Upper lobe of left lung (tissue), 6 donors: ENCODE data around the gene POSTN. TPM values are rescaled to one million over a fixed set of nuclear protein-coding genes. Genes with fewer than 3 reads are reported as not detected.

ENCODE experiments used
- ATAC-seq, 2 donors: fragments of 200-7000 bp; cut with Tn5 transposase; one replicate each; pipeline ENCODE4 v1.9.1; 2022; ENCODE audit warnings: mild to moderate bottlenecking in 2 of 2, moderate library complexity in 2 of 2; ENCODE audit not compliant: low FRiP score in 2 of 2
- DNase-seq, 2 donors: peaks; one replicate each; pipeline ENCODE4 v3.0.0-alpha.2; 2019 to 2020
- H3K27ac ChIP-seq, 4 donors: fragments of 200-600 bp; sonication (generic); one replicate each; pipeline ENCODE4 v1.5.1; 2016 to 2019
- H3K27me3 ChIP-seq, 4 donors: fragments of 200-600 bp; sonication (generic); one replicate each; pipeline ENCODE4 v1.5.1; 2017 to 2019
- H3K36me3 ChIP-seq, 4 donors: fragments of 200-600 bp; sonication (generic); one replicate each; pipeline ENCODE4 v1.5.1; 2016 to 2019
- H3K4me1 ChIP-seq, 4 donors: fragments of 200-600 bp; sonication (generic); one replicate each; pipeline ENCODE4 v1.5.1; 2018 to 2019
- H3K4me3 ChIP-seq, 4 donors: fragments of 200-600 bp; sonication (generic); one replicate each; pipeline ENCODE4 v1.5.1; 2017 to 2019; ENCODE audit warnings: mild to moderate bottlenecking in 2 of 4, moderate library complexity in 1 of 4
- H3K9me3 ChIP-seq, 4 donors: fragments of 200-600 bp; sonication (generic); one replicate each; pipeline ENCODE4 v1.5.1; 2018 to 2019
- CTCF ChIP-seq, 6 experiments: fragments of 450-650 bp in 4 of 6; fragments of 200-600 bp in 2 of 6; sonication (generic) in 2 of 6; IDR thresholded peaks; one replicate each; pipeline ENCODE4 v1.5.1; 2016 to 2019; ENCODE audit warnings: antibody characterized with exemption in 6 of 6
- EP300 ChIP-seq, 4 donors: sonication (generic); formaldehyde crosslinking; IDR thresholded peaks; one replicate each; pipeline ENCODE4 v1.5.1; 2017; ENCODE audit warnings: antibody characterized with exemption in 4 of 4, control low read depth in 2 of 4
- POLR2A ChIP-seq, 4 donors: fragments of 450-650 bp; IDR thresholded peaks; one replicate each; pipeline ENCODE4 v1.5.1; 2016 to 2017; ENCODE audit warnings: antibody characterized with exemption in 4 of 4, mild to moderate bottlenecking in 2 of 4
- POLR2AphosphoS5 ChIP-seq, 2 donors: sonication (generic); formaldehyde crosslinking; IDR thresholded peaks; one replicate each; pipeline ENCODE4 v1.5.1; 2017; ENCODE audit warnings: antibody characterized with exemption in 2 of 2
- WGBS, 2 donors: methylation state at CpG; one replicate each; pipeline ENCODE4 v1.1.5; 2017 to 2018; 5-methylcytosine and 5-hydroxymethylcytosine counted together
- total RNA-seq, 6 donors: library from RNA; depleted of rRNA in 4 of 6; stranded (reverse); fragments of >200 nt in 4 of 6; gene quantifications; one replicate each; pipeline versions ENCODE4 v1.1.0 to v1.2.1, GENCODE V29; 2016 to 2021
- donor health status: DM: no; HTN: no; CAD: no; lungs with moderate emphysema.
- donor health status: DM: no; HTN: yes; CAD: no; lungs with severe emphysema.

The POSTN gene, protein sequence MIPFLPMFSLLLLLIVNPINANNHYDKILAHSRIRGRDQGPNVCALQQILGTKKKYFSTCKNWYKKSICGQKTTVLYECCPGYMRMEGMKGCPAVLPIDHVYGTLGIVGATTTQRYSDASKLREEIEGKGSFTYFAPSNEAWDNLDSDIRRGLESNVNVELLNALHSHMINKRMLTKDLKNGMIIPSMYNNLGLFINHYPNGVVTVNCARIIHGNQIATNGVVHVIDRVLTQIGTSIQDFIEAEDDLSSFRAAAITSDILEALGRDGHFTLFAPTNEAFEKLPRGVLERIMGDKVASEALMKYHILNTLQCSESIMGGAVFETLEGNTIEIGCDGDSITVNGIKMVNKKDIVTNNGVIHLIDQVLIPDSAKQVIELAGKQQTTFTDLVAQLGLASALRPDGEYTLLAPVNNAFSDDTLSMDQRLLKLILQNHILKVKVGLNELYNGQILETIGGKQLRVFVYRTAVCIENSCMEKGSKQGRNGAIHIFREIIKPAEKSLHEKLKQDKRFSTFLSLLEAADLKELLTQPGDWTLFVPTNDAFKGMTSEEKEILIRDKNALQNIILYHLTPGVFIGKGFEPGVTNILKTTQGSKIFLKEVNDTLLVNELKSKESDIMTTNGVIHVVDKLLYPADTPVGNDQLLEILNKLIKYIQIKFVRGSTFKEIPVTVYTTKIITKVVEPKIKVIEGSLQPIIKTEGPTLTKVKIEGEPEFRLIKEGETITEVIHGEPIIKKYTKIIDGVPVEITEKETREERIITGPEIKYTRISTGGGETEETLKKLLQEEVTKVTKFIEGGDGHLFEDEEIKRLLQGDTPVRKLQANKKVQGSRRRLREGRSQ
- total RNA-seq = 10 to 100 TPM in 5 of 6 donors, 1 to 10 TPM in 1; 1.0 to 55.5 (median 23.5) TPM

GRCh38 chr13:37598597-37598996 lies at the start of gene POSTN:
POSTN (minus strand) TSS chr13:37598768; CDS start chr13:37598726, 42 bp downstream.
- no peak within 1 kb of the TSS for H3K27ac ChIP-seq
- H3K27me3 ChIP-seq = no peaks in the 10 kb centered on the region
- 26 to 30% methylated on average over 6 of the region's 6 CpGs for WGBS, 2 donors
- ATAC-seq (no peak), DNase-seq (no peak)
- H3K4me3 ChIP-seq = peak within 1 kb of the TSS in 1 of 4 donors; percentile 19
- H3K9me3 ChIP-seq = no peaks in the 10 kb centered on the region
- TF ChIP-seq EP300 (IDR thresholded peaks at IDR 0.05) = no peak
- no peak for TF ChIP-seq POLR2A (IDR thresholded peaks at IDR 0.05)
- TF ChIP-seq CTCF (IDR thresholded peaks at IDR 0.05) = no peak
- TF ChIP-seq POLR2AphosphoS5 (IDR thresholded peaks at IDR 0.05) = no peak
- no peaks in the 10 kb centered on the region for H3K36me3 ChIP-seq
- peaks cover 0 to 4% (median 0%) of the 10 kb centered on the region in 4 donors for H3K4me1 ChIP-seq

GRCh38 chr13:37647031-37647650 lies 48.6 kb upstream of the POSTN start:
- DNase-seq (no peak), ATAC-seq (no peak)
- Histone ChIP-seq H3K4me1 (no peaks in the 10 kb centered on the region), H3K27me3 (no peaks in the 10 kb centered on the region), H3K9me3 (no peaks in the 10 kb centered on the region), H3K36me3 (no peaks in the 10 kb centered on the region), H3K4me3 (no peak overlapping the region), H3K27ac (no peak overlapping the region)
- 44 to 46% methylated on average over 5 of the region's 5 CpGs for WGBS, 2 donors
- TF ChIP-seq CTCF (IDR thresholded peaks at IDR 0.05) (no peak), POLR2A (IDR thresholded peaks at IDR 0.05) (no peak)

DNA sequence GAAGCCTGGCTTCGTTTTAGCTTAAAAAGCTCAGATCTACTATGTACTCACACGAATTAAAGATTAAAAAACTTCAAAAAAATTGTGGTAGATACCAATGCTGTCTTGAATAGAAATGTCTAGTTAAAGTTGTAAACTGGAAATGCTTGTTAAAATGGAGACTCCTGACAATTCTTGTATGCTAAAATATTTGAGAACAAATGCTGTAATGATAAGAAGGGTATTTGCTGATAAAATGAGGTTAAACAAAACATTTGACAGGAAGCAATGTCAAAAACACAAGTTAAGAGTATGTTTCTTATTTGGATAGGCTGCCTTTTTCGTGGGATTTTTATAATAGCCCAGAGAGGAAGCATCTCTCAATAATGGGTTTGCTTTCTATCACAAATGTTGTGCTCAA lies 48.0 kb upstream of the POSTN start:
- no peak for ATAC-seq

GRCh38 chr13:37645181-37645740 lies 46.7 kb upstream of the POSTN start:
- Histone ChIP-seq H3K4me3 (no peak overlapping the region), H3K9me3 (no peaks in the 10 kb centered on the region), H3K36me3 (no peaks in the 10 kb centered on the region), H3K4me1 (no peaks in the 10 kb centered on the region), H3K27me3 (no peaks in the 10 kb centered on the region), H3K27ac (no peak overlapping the region)
- no peak for DNase-seq
- 29 to 45% methylated on average over 7 of the region's 7 CpGs for WGBS, 2 donors
- TF ChIP-seq POLR2AphosphoS5 (IDR thresholded peaks at IDR 0.05) (no peak), CTCF (IDR thresholded peaks at IDR 0.05) (no peak), EP300 (IDR thresholded peaks at IDR 0.05) (no peak), POLR2A (IDR thresholded peaks at IDR 0.05) (no peak)
- ATAC-seq = no peak

More for the DNA sequence above, 48.0 kb upstream of the POSTN start:
- TF ChIP-seq POLR2A (IDR thresholded peaks at IDR 0.05) (no peak), EP300 (IDR thresholded peaks at IDR 0.05) (no peak), POLR2AphosphoS5 (IDR thresholded peaks at IDR 0.05) (no peak)
- WGBS, 2 donors = 46 to 51% methylated on average over 3 of the region's 3 CpGs
- Histone ChIP-seq H3K4me1 (no peaks in the 10 kb centered on the region), H3K9me3 (no peaks in the 10 kb centered on the region), H3K4me3 (no peak overlapping the region), H3K36me3 (no peaks in the 10 kb centered on the region), H3K27me3 (no peaks in the 10 kb centered on the region), H3K27ac (no peak overlapping the region)
- no peak for DNase-seq

- Histone ChIP-seq H3K4me1 (no peaks in the 10 kb centered on the region), H3K27me3 (no peaks in the 10 kb centered on the region), H3K9me3 (no peaks in the 10 kb centered on the region), H3K36me3 (no peaks in the 10 kb centered on the region), H3K4me3 (no peak overlapping the region), H3K27ac (no peak overlapping the region)
- 91 to 98% methylated on average over 2 of the region's 2 CpGs for WGBS, 2 donors
- DNase-seq = no peak
- ATAC-seq = no peak
- TF ChIP-seq EP300 (IDR thresholded peaks at IDR 0.05) (no peak), POLR2AphosphoS5 (IDR thresholded peaks at IDR 0.05) (no peak), POLR2A (IDR thresholded peaks at IDR 0.05) (no peak), CTCF (IDR thresholded peaks at IDR 0.05) (no peak)
Measured at GRCh38 chr13:37641391-37641790, 42.8 kb upstream of the POSTN start.
